GM19395 (cell line): ENCODE measurements around the gene SLC10A3.
A peak's percentile ranks its signal among the peaks of the same experiment; 100 is the strongest.

Source experiments
- ATAC-seq: cut with Tn5 transposase; IDR thresholded peaks from one replicate; pipeline ENCODE4 v1.9.1; 2021; ENCODE audit warnings: mild to moderate bottlenecking, moderate library complexity; ENCODE audit not compliant: unreplicated experiment

The SLC10A3 gene

DNA sequence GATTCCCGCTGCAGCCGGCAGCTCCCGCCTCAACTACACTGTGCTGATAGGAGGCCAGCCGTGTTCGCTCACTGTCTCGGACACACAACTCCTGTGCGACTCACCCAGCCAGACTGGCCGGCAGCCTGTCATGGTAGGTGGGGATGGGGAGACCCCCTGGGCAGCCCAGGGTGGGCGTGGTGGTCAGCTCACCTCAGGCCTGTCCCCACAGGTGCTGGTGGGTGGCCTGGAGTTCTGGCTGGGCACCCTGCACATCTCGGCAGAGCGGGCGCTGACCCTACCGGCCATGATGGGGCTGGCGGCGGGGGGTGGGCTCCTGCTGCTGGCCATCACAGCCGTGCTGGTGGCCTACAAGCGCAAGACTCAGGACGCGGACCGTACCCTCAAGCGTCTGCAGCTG is 22.9 kb downstream of the SLC10A3 start:
- no peak for ATAC-seq

DNA sequence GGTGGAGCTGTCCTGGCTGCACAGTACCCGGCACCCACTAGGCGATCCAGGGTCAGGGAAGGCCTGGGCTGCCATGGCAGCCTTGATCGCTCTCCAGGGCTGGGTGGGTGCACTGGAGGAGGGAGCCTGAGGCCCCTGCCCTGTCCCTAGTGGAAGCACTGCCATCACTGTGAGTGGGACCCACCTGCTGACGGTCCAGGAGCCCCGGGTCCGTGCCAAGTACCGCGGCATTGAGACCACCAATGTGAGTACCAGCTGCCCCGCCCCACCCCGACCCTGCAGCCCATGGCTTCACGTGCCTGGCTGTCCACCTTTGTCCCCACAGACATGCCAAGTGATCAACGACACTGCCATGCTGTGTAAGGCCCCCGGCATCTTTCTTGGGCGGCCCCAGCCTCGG is 23.5 kb downstream of the SLC10A3 start:
- no peak for ATAC-seq

DNA sequence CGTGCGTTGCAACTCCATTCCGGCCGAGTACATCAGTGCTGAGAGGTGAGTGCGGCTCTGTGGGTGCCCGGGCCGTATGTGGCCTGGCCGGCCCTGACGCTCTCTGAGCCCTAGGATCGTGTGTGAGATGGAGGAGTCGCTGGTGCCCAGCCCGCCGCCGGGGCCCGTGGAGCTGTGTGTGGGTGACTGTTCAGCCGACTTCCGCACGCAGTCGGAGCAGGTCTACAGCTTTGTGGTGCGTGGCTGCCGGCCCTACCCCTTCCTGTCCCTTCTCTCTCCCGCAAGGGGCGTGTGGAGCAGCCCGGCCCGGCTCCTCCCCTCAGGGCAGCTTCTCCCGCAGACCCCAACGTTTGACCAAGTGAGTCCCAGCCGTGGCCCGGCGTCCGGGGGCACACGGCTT is 24.4 kb downstream of the SLC10A3 start:
- no peak for ATAC-seq

DNA sequence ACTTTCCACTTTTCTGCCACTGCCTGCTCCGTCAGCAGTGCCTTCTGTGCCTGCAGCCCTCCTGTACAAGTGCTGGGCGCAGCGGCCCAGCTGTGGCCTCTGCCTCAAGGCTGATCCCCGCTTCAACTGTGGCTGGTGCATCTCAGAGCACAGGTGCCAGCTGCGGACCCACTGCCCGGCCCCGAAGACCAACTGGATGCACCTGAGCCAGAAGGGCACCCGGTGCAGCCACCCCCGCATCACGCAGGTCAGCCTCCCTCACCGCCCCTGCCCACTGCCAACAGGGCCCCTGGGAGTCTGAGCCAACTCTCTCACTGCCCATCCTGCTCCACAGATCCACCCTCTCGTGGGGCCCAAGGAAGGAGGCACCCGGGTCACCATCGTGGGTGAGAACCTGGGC is 24.8 kb downstream of the SLC10A3 start:
- no peak for ATAC-seq

DNA sequence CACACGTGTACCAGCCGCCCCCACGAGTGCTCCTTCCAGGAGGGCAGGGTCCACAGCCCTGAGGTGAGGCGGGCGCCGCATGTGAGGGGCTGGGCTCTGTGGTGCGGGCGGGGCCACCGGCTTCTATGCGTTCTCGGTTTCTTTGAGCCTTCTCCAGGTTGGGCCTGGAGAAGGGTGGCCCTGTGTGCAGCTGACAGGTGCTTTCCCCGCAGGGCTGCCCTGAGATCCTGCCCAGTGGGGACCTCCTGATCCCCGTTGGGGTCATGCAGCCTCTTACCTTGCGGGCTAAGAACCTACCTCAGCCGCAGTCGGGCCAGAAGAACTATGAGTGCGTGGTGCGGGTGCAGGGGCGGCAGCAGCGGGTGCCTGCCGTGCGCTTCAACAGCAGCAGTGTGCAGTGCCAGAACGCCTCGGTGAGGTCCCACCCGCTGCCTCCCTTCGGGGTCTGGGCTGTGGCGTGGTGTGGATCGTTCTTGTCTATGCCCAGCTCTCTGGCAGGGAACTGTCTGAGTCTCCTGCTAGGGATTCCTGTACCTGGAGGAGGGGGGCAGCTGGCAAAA is 25.5 kb downstream of the SLC10A3 start:
- no peak for ATAC-seq

DNA sequence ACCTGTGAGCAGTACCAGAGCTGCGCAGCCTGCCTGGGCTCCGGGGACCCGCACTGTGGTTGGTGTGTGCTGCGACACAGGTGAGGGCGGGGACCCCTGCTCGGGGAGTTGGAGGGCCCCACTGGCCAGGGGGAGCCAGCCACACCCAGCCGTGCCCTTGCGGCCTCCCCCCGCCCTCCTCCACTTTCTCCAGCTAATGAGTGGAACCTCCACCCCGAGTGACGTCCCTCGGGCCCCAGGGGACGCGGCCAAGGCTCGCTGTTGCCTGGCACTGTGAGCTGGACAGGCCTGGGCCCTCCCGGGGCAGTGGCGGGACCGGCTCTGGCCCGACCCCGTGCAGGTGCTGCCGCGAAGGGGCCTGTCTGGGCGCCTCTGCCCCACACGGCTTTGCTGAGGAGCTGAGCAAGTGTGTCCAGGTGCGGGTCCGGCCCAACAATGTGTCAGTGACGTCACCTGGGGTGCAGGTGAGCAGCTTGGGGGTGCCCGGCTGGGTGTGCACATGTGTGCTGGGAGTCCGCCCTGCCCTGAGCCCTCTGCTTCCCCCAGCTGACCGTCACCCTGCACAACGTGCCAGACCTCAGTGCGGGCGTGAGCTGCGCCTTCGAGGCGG is 26.7 kb downstream of the SLC10A3 start:
- ATAC-seq = no peak

DNA sequence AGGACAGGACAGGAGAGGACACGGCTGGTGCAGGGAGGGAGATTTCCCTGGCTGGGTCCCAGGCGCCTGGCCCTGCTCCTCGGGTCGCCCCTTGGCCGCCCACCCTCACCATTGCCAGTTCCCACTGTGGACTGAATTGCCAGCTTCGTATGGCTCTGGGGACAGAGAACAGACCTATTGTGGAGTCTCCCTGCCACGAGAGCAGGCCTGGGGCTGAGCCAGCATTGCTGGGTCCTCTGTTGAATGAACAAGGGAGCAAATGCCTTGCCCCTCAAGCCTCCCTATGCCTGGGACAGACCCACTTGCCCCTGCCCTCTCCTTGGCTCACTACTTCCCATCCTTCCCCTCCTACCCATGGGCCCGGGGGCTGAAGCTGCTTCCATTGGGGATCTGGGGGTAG is 28.0 kb downstream of the SLC10A3 start:
- no peak for ATAC-seq

DNA sequence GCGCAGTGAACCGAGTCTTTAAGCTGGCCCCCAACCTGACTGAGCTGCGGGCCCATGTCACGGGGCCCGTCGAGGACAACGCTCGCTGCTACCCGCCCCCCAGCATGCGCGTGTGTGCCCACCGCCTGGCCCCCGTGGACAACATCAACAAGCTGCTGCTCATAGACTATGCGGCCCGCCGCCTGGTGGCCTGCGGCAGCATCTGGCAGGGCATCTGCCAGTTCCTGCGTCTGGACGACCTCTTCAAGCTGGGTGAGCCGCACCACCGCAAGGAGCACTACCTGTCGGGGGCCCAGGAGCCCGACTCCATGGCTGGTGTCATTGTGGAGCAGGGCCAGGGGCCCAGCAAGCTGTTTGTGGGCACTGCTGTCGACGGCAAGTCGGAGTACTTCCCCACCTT is 30.1 kb downstream of the SLC10A3 start:
- no peak for ATAC-seq

DNA sequence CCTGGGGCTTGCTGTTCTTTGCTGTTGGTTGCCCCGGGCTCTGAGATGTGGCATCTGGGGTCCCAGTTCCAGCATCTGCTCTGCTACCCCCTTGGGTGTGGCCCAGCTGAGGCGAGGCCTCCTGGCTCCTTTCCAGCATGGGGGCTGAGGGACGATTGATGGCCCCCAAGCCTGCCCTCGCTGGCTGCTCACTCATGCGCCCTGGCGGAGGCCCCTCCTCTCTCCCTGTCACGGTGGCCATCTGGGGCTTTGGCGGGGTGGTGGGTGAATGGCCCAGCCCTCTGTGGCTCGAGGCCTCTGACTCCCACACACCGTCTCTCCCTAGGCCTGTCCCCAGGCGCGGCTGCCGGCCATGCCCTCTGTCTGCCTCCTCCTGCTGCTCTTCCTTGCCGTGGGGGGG is 30.6 kb downstream of the SLC10A3 start:
- no peak for ATAC-seq

DNA sequence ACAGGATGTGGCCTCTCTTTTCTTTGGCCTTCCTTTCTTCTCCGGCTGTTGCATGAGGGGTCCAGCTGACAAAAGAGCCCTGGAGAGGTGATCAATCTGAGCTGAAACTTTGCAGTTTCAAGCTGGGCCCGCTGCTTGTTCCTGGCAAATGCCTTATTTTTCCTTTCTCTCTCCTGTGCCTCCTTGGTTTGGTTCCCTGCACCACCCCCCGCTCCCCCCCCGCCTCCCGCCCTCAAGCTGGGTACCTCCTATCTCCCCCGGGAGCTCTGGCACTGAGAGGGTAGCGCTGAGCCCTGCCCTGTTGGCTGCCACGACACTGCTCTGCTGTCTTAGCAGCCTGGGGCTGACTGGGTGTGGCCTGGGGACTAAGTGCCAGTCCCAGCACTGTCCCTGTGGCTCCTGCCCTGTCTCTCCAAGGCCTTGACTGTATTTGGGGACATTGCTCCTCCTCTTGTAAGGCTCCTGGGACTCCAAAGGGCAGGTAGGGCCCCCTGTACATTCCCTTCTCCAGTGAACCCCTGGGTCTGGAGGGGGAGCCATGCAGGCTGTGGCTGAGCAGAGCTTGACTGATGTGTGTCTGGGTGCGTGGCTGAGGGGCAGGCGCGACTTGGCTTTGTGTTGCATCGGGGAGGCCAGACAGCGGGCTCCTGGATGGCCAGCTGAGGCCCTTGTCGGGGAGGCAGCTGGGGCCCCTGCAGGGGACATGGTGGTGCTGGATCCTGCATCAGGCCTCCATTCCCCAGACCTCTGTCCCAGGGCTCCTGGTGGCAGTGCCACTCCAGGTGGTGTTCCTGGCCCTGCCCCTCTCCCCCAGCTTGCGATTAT is 31.3 kb downstream of the SLC10A3 start:
- no peak for ATAC-seq

DNA sequence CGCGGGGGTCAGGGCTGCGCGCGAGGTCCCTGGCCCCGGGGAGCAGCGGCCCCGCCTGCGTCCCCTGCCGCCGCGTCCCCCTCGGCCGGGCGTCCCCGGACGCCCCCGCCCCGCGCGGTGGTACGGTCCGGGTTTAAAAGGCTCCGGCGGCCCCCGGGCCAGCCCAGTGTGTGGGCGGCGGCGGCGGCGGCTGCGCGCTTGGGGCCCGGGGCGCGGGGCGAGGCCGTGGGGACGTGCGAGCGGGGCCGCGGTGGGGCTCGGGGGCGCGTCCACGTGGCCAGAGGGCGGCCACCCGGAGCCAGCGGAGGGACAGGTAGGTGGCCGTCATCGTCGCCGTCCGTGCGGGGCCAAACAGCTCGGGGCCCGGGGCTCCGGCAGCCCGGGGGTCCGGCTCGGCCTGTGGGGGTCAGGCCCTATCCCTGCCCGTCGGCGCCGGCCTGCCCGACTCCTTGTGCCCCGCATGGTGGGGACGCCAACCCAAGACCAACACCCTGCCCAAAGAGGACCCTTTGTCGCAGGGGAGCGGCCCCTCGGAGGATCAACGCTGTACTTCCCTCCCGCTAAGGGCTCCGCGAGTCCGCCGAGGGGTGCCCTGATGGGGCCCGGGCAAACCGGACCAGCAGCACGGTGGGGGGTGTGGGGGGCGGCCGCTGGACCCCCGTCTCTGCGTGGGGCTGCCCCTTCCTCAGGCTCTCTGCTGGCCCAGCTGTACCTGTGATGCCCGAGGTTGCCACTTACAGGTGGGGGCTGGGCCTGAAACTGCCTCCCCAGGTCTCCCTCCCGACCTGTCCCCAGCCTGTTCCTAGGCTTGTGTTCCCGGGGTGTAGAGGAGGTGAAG is 32.1 kb downstream of the SLC10A3 start, which contains the start of gene PLXNA3:
Gene PLXNA3 (plus strand): TSS at position 166 of the 838 bp plus-strand sequence. CDS start 1,903 bp downstream, outside the sequence.
- ATAC-seq = peak; percentile 62

DNA sequence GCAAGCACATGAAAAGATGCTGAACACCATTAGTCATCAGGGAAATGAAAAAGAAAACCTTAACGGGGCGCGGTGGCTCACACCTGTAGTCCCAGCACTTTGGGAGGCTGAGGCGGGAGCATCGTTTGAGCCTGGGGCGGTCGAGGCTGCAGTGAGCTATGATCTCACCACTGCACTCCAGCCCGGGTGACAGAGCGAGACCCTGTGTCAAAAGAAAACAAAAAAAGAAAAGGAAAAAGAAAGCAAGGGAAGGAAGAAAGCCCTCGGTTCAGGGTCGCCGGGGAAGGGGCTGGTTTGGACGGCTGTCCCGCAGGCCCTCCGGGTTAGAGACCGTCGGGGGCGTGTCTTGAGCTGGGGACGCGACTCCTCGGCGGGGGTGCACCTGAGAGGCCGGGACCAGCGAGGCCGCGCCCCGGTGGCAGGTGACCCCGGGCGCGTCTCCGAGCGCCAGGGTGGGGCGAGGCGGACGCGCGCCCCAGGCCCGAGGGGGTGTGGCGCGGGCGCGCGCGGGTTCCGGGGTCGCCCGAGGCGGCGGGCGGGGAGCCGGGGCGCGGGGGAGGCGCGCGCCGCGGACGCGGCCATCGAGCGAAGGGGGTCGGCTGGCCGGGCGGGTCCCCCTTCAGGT is 32.8 kb downstream of the SLC10A3 start:
- peak; percentile 44 for ATAC-seq

DNA sequence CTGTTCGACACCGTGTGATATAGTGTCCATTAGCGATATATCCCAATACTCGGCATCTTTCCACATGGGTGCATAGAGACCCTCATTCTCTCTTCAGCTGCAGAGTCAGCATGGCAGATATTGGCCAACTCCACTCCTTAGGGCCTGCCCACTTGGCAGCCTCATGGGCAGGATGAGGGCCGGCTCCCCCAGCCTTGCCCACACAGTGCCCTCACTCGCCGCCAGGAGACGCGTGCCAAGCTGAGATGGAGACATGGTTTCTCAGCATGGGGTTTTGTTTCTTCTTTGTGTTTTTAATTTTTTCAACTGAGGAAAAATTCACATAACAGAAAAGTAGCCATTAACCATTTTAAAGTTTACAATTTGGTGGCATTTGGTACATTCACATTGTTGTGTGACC is 37.6 kb downstream of the SLC10A3 start:
- no peak for ATAC-seq

DNA sequence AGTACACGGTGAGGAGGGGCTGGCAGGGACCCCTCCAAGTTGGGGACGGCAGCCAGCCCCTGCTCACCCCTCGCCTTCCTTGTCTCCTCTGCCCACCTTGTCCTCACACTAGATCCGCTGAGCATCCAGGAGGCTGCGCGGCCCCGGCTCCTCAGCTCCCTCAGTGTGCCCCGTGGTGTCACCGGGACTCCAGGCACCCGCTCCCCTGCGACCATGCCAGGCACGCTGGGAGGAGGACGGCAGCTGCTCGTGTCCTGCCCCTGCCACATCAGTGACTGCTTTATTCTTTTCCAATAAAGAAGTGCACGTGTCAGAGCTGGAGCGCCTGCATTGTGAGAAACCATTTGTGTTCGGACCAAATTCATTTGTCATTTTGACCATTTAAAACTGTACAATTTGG is 40.1 kb downstream of the SLC10A3 start:
- ATAC-seq = no peak

DNA sequence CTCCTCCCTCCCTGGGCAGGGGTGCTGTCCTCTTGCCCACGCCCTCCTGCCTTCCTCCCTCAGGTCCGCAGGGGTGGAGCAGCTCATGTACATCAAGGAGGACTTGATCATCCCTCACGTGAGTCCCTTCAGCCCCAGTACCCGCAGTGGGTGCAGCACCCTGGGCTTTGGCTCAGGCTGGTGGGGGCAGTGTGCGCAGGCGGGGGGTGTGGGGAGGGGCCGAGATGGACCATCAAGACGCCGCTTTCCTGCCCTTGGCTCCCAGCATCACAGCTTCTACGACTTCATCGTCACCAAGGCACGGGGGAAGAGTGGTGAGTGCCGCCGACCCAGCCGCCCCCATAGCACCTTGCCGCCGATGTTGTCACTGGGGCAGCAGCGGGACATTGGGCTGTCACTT is 40.8 kb downstream of the SLC10A3 start:
- no peak for ATAC-seq

DNA sequence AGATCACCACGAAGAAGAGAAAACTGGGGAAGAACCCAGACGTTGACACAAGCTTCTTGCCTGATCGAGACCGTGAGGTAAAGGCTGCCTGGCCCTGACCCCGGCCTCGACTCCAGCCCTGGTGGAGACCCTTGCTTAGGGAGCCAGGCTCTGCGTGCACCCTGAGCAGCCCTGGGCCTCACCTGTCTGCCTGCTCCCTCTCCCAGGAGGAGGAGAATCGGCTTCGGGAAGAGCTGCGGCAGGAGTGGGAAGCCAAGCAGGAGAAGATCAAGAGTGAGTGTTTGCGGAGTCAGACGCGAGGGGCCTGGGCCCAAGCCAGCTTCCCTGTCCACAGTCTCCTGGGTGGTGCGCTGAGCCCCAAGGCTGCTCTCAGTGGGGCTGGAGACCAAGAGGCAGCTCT is 41.9 kb downstream of the SLC10A3 start:
- no peak for ATAC-seq

DNA sequence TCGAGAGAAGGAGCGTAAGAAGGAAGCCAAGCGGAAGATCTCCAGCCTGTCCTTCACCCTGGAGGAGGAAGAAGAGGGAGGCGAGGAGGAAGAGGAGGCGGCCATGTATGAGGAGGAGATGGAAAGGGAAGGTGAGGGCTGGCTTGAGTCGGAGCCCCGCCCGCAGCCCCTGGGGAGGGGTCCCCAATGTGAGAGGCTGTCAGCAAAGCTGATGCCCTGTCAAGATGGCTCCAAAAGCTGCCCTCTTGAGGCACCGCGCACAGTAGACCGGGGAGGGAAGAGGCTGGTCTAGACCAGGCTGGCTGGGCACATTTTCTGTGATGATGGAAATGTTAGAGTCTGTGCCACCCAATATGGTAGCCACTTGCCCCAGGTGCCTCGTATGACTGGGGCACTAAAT is 44.0 kb downstream of the SLC10A3 start:
- no peak for ATAC-seq

DNA sequence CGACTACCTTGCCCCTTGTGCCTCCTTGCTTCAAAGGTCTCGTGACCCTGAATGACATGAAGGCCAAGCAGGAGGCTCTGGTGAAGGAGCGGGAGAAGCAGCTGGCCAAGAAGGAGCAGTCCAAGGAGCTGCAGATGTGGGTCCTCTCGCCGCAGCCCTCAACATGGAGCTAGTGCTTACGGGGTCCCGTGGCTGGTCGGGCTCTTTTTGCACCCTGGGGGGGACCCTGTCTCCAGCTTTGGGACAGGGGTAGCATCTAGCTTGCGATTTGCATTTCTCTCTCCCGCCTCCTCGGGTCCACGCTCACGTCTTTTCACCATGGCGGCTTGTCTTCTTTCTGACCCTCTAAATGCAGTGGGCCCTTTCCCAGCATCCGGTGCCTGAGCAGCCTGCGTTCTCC is 44.7 kb downstream of the SLC10A3 start:
- ATAC-seq = no peak

DNA sequence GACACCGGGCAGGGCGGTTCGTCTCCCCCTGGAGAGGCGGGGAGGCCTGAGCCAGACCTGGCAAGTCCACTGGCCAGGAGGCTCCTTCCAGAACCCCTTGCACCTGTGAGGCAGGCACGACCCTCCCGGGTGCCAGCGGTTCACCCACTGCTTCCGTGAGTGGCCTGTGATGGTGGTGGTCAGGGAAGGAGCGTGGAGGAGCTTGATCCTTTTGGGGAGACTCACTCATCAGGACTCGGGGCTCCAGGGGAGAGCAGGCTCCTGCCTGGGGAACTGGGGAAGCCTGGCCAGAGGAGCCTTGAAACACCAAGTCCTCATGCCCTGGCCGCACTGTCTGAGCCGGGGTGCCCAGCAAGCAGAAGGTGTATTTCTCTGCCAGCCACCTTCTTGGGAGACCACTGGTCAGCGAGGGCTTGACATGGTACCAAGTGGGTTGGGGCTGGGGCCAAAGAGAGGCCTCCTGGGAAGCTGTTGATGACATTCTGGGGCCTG is 45.6 kb downstream of the SLC10A3 start:
- no peak for ATAC-seq

DNA sequence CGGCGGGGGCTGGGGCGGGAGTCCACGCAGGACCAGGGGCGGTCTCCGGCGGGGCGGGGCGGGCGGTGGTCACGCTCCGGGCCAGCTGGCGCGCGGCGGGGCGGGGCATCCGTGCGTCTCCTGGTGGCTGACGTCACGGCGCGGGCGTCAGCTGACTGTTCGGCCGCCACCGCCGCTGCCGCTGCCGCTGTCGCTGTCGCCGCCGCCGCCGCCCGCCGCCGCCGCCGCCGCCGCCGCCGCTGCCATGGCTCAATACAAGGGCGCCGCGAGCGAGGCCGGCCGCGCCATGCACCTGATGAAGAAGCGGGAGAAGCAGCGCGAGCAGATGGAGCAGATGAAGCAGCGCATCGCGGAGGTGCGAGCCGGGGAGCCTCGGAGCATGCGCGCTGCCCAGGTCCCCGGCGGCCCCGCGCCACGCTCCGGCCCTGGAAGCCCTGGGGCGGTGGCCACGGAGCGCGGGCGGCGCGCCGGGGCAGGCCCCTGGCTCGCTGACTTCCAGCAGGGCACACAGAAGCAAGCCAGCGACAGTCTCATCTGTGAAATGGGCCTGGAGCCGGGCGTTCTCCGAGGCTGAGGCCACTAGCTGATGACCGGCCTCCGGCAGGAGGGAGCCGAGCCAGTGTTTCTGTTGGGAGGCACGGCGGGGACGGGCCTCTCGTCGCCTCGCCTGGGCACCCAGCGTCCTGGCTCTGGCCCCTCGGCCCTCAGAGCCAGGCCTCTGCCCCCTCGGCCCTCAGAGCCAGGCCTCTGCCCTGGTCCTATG is 46.3 kb downstream of the SLC10A3 start, which contains the start of gene FAM50A:
Gene FAM50A (plus strand): TSS at position 150 of the 763 bp plus-strand sequence. CDS start 95 bp downstream, at position 245.
- peak; percentile 77 for ATAC-seq
